NCI-H446 (cell line): ENCODE data around the gene SLC29A2.
"Not testable (repeated sequence)": the region's sequence is repeated elsewhere in the genome, so short reads cannot be mapped to it uniquely, and the experiment has no call there.

ENCODE experiments used
- DNase-seq, 2 experiments: peaks; one replicate each; lab custom pipeline; 2025; lab: John Stamatoyannopoulos, UW

SLC29A2 gene

GRCh38 chr11:66386171-66387069 lies 14.9 kb upstream of the SLC29A2 start:
- peak; percentile 91 to 95 for DNase-seq

GRCh38 chr11:66384316-66384715 lies 12.8 kb upstream of the SLC29A2 start:
- DNase-seq, result not testable (repeated sequence)

GRCh38 chr11:66380264-66380663 lies 8.7 kb upstream of the SLC29A2 start:
- not testable (repeated sequence) for DNase-seq

GRCh38 chr11:66373690-66374287 lies 2.2 kb upstream of the SLC29A2 start:
- DNase-seq, result not testable (repeated sequence)

GRCh38 chr11:66373265-66373664 lies 1.7 kb upstream of the SLC29A2 start:
- no peak for DNase-seq

GRCh38 chr11:66369073-66369894 lies 2.3 kb downstream of the SLC29A2 start:
- DNase-seq, result no peak

GRCh38 chr11:66368484-66368883 lies 3.1 kb downstream of the SLC29A2 start:
- no peak for DNase-seq

- no peak for DNase-seq
These were observed 3.8 kb downstream of the SLC29A2 start for GRCh38 chr11:66367561-66368312.

GRCh38 chr11:66366844-66367477 lies 4.6 kb downstream of the SLC29A2 start:
- no peak for DNase-seq

- DNase-seq, result no peak
These were observed 5.6 kb downstream of the SLC29A2 start for GRCh38 chr11:66365711-66366619.

- DNase-seq, result no peak
These were observed 6.4 kb downstream of the SLC29A2 start for GRCh38 chr11:66365166-66365565.

GRCh38 chr11:66363805-66364535 lies 7.6 kb downstream of the SLC29A2 start:
- peak in 1 of 2 experiments; percentile 60 for DNase-seq

GRCh38 chr11:66363187-66363601 lies 8.4 kb downstream of the SLC29A2 start:
- DNase-seq, result no peak

GRCh38 chr11:66362481-66363147 lies 8.9 kb downstream of the SLC29A2 start:
- no peak for DNase-seq

GRCh38 chr11:66361502-66361941 lies 10.0 kb downstream of the SLC29A2 start:
- no peak for DNase-seq

GRCh38 chr11:66360406-66361073 lies 11.0 kb downstream of the SLC29A2 start:
- no peak for DNase-seq

GRCh38 chr11:66359662-66360087 lies 11.9 kb downstream of the SLC29A2 start:
- DNase-seq, result no peak
